Neural crest cell (in vitro differentiated cells): ENCODE data around the gene EXPH5. TPM values are rescaled to one million over a fixed set of nuclear protein-coding genes. Genes with fewer than 3 reads are reported as not detected.

Experiments used
- DNase-seq: peaks from one replicate; pipeline ENCODE4 v3.0.0; 2021; ENCODE audit warnings: low read depth, mixed read lengths, low spot score
- H3K27ac Mint-ChIP-seq: one replicate; pipeline ENCODE4 v1.8.0; 2021; ENCODE audit warnings: mild to moderate bottlenecking, mixed read lengths; ENCODE audit not compliant: unreplicated experiment
- H3K27me3 Mint-ChIP-seq: 2 replicates; pipeline ENCODE4 v1.8.0; 2021; ENCODE audit warnings: low read depth, mild to moderate bottlenecking, mixed read lengths
- H3K36me3 Mint-ChIP-seq: 2 replicates; pipeline ENCODE4 v1.8.0; 2021; ENCODE audit warnings: low read depth, mild to moderate bottlenecking, mixed read lengths
- H3K4me1 Mint-ChIP-seq: 2 replicates; pipeline ENCODE4 v1.8.0; 2021; ENCODE audit warnings: mixed read lengths
- H3K4me3 Mint-ChIP-seq: one replicate; pipeline ENCODE4 v1.8.0; 2021; ENCODE audit warnings: mild to moderate bottlenecking, mixed read lengths
- H3K9me3 Mint-ChIP-seq: 2 replicates; pipeline ENCODE4 v1.8.0; 2021; ENCODE audit warnings: mixed read lengths
- CTCF ChIP-seq: fragments of 200-600 bp; sonication (generic); conservative IDR thresholded peaks from 2 replicates; pipeline ENCODE4 v1.5.0; 2021; ENCODE audit warnings: antibody characterized with exemption, mild to moderate bottlenecking
- total RNA-seq: library from RNA; stranded (reverse); gene quantifications from 2 replicates; pipeline ENCODE4 v1.2.1, GENCODE V29; 2021

EXPH5 gene
- total RNA-seq, 1 donor from 2014 or later: 0.68 TPM

GRCh38 chr11:108593923-108594434, 411 bp upstream of the EXPH5 start:
- peaks cover 67% of the 10 kb centered on the region for H3K27me3 Mint-ChIP-seq
- H3K36me3 Mint-ChIP-seq: no peaks in the 10 kb centered on the region
- peak overlapping the region; percentile 89 for H3K4me3 Mint-ChIP-seq
- H3K27ac Mint-ChIP-seq: no peak overlapping the region
- no peaks in the 10 kb centered on the region for H3K9me3 Mint-ChIP-seq
- DNase-seq: no peak
- peaks cover 19% of the 10 kb centered on the region for H3K4me1 Mint-ChIP-seq
- TF ChIP-seq CTCF: no peak

GRCh38 chr11:108592591-108593213, 866 bp downstream of the EXPH5 start:
- no peak for TF ChIP-seq CTCF
- Mint-ChIP-seq H3K27ac (no peak overlapping the region), H3K4me1 (peaks cover 22% of the 10 kb centered on the region), H3K4me3 (peak overlapping the region; percentile 89), H3K36me3 (no peaks in the 10 kb centered on the region), H3K27me3 (peaks cover 58% of the 10 kb centered on the region), H3K9me3 (no peaks in the 10 kb centered on the region)
- DNase-seq: peak; percentile 4

DNA sequence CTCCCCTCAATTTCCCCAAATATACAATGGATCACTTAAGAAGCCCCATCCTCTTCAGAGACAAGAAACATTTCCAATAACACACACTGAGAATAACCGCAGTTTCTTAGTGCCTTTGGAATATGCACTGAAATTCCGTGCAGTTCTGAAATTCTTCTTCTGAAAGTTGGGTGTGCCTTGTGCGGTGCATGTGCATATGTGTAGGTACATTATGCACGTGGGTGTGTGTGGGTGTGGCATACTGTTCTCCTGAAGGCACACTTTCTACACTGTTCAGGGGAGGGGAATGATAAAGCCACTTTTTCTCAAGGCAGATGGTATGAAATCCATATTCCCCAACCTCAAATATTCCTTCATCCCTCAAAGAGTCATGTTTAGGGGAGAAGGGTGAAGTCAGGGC, 1.7 kb downstream of the EXPH5 start:
- no peak for DNase-seq
- H3K27ac Mint-ChIP-seq: no peak overlapping the region
- H3K4me1 Mint-ChIP-seq: peaks cover 22% of the 10 kb centered on the region
- no peak for TF ChIP-seq CTCF
- H3K36me3 Mint-ChIP-seq: no peaks in the 10 kb centered on the region
- no peaks in the 10 kb centered on the region for H3K9me3 Mint-ChIP-seq
- H3K27me3 Mint-ChIP-seq: peaks cover 55% of the 10 kb centered on the region
- H3K4me3 Mint-ChIP-seq: peak overlapping the region; percentile 88

- no peak for DNase-seq
- peaks cover 33% of the 10 kb centered on the region for H3K27me3 Mint-ChIP-seq
- peak overlapping the region; percentile 10 for H3K4me3 Mint-ChIP-seq
- no peaks in the 10 kb centered on the region for H3K36me3 Mint-ChIP-seq
- H3K4me1 Mint-ChIP-seq: peaks cover 22% of the 10 kb centered on the region
- no peaks in the 10 kb centered on the region for H3K9me3 Mint-ChIP-seq
- no peak overlapping the region for H3K27ac Mint-ChIP-seq
- no peak for TF ChIP-seq CTCF
These were observed 4.4 kb downstream of the EXPH5 start for GRCh38 chr11:108589136-108589535.

- Mint-ChIP-seq H3K4me1 (peaks cover 14% of the 10 kb centered on the region), H3K4me3 (no peak overlapping the region), H3K36me3 (no peaks in the 10 kb centered on the region), H3K27me3 (peaks cover 24% of the 10 kb centered on the region), H3K9me3 (no peaks in the 10 kb centered on the region), H3K27ac (no peak overlapping the region)
- no peak for DNase-seq
- TF ChIP-seq CTCF: no peak
These were observed 5.3 kb downstream of the EXPH5 start for GRCh38 chr11:108588287-108588686.
